GM23338 (cell line): ENCODE data around the gene PITHD1. TPM values are rescaled to one million over a fixed set of nuclear protein-coding genes. Genes with fewer than 3 reads are reported as not detected.

ENCODE experiments used
- ATAC-seq: fragments of 200-7000 bp; cut with Tn5 transposase; 3 replicates; pipeline ENCODE4 v1.9.1; 2020
- DNase-seq: peaks from one replicate; pipeline ENCODE4 v3.0.0-alpha.2; 2015; ENCODE audit warnings: low spot score
- H2AFZ ChIP-seq: fragments of 200-600 bp; sonication (generic); 2 replicates; pipeline ENCODE4 v1.8.0; 2016; ENCODE audit warnings: antibody characterized with exemption, mild to moderate bottlenecking, moderate library complexity
- H3F3A ChIP-seq: fragments of 200-600 bp; sonication (generic); replicated peaks from 2 replicates; pipeline ENCODE4 v1.8.0; 2017; ENCODE audit warnings: antibody characterized with exemption, mixed run types, low read depth
- H3K27ac ChIP-seq: fragments of 200-600 bp; sonication (generic); 2 replicates; pipeline ENCODE4 v1.6.1; 2016; ENCODE audit warnings: low read depth
- H3K27me3 ChIP-seq: fragments of 200-600 bp; sonication (generic); 2 replicates; pipeline ENCODE4 v1.8.0; 2016; ENCODE audit warnings: mild to moderate bottlenecking, mixed run types, moderate library complexity; ENCODE audit not compliant: insufficient read depth
- H3K36me3 ChIP-seq: fragments of 200-600 bp; sonication (generic); 2 replicates; pipeline ENCODE4 v1.8.0; 2016; ENCODE audit warnings: mild to moderate bottlenecking; ENCODE audit not compliant: insufficient read depth
- H3K4me1 ChIP-seq: fragments of 200-600 bp; sonication (generic); 2 replicates; pipeline ENCODE4 v1.8.0; 2016; ENCODE audit warnings: mild to moderate bottlenecking, moderate library complexity; ENCODE audit not compliant: insufficient read depth
- H3K4me2 ChIP-seq: fragments of 200-600 bp; sonication (generic); 2 replicates; pipeline ENCODE4 v1.7.1; 2017; ENCODE audit warnings: mixed run types
- H3K4me3 ChIP-seq: fragments of 200-600 bp; sonication (generic); 2 replicates; pipeline ENCODE4 v1.6.1; 2016; ENCODE audit warnings: mixed run types
- H3K79me2 ChIP-seq: fragments of 200-600 bp; sonication (generic); replicated peaks from 2 replicates; pipeline ENCODE4 v1.8.0; 2017; ENCODE audit warnings: mild to moderate bottlenecking; ENCODE audit not compliant: insufficient read depth
- H3K9me2 ChIP-seq: fragments of 200-600 bp; sonication (generic); 2 replicates; pipeline ENCODE4 v1.8.0; 2017; ENCODE audit not compliant: insufficient read depth
- H4K20me1 ChIP-seq: fragments of 200-600 bp; sonication (generic); replicated peaks from 2 replicates; pipeline ENCODE4 v1.8.0; 2017; ENCODE audit warnings: mild to moderate bottlenecking; ENCODE audit not compliant: insufficient read depth
- H3K27ac Mint-ChIP-seq: 2 replicates; pipeline ENCODE4 v1.8.0; 2020; ENCODE audit warnings: inconsistent platforms, mild to moderate bottlenecking, moderate library complexity, mixed read lengths
- H3K27me3 Mint-ChIP-seq: 3 replicates; pipeline ENCODE4 v1.8.0; 2022; ENCODE audit warnings: low read depth, mild to moderate bottlenecking, moderate library complexity, mixed read lengths, inconsistent platforms; ENCODE audit not compliant: insufficient read depth, poor library complexity
- H3K36me3 Mint-ChIP-seq: 3 replicates; pipeline ENCODE4 v1.8.0; 2021; ENCODE audit warnings: low read depth, mild to moderate bottlenecking, inconsistent platforms, moderate library complexity, mixed read lengths
- H3K4me1 Mint-ChIP-seq: 3 replicates; pipeline ENCODE4 v1.8.0; 2020; ENCODE audit warnings: mild to moderate bottlenecking, inconsistent platforms, mixed read lengths
- H3K4me3 Mint-ChIP-seq: 3 replicates; pipeline ENCODE4 v1.8.0; 2021; ENCODE audit warnings: moderate library complexity, mild to moderate bottlenecking, inconsistent platforms, mixed read lengths
- H3K9me3 Mint-ChIP-seq: 3 replicates; pipeline ENCODE4 v1.8.0; 2020; ENCODE audit warnings: moderate library complexity, mild to moderate bottlenecking, inconsistent platforms, mixed read lengths
- CREB1 ChIP-seq: fragments of 250-450 bp; sonication (Bioruptor Pico); IDR thresholded peaks from 2 replicates; pipeline ENCODE4 v1.5.0; 2020; ENCODE audit warnings: low read depth, mild to moderate bottlenecking, moderate library complexity
- CTCF ChIP-seq, 2 experiments: fragments of 200-600 bp in 1 of 2; sonication (generic) in 1 of 2; conservative IDR thresholded peaks; 2 replicates each; pipeline versions ENCODE4 v1.5.1 to v1.6.1; 2016 to 2017; ENCODE audit warnings: antibody characterized with exemption in 2 of 2, low read depth in 2 of 2, mild to moderate bottlenecking in 2 of 2, moderate library complexity in 1 of 2
- ETS1 ChIP-seq: IDR thresholded peaks from 2 replicates; pipeline ENCODE4 v1.6.1; 2016; ENCODE audit warnings: antibody characterized with exemption
- EZH2 ChIP-seq: fragments of 200-600 bp; sonication (generic); IDR thresholded peaks from one replicate; pipeline ENCODE4 v1.8.0; 2017; ENCODE audit warnings: antibody characterized with exemption, mild to moderate bottlenecking, low read depth; ENCODE audit not compliant: unreplicated experiment
- EZH2phosphoT487 ChIP-seq: fragments of 200-600 bp; sonication (generic); IDR thresholded peaks from one replicate; pipeline ENCODE4 v1.8.1; 2018; ENCODE audit warnings: antibody characterized with exemption; ENCODE audit not compliant: unreplicated experiment
- JUNB ChIP-seq: IDR thresholded peaks from one replicate; pipeline ENCODE4 v1.6.1; 2016; ENCODE audit warnings: antibody characterized with exemption; ENCODE audit not compliant: unreplicated experiment
- NANOG ChIP-seq: IDR thresholded peaks from 2 replicates; pipeline ENCODE4 v1.6.1; 2016; ENCODE audit warnings: antibody characterized with exemption, borderline replicate concordance
- POLR2AphosphoS5 ChIP-seq: IDR thresholded peaks from 2 replicates; pipeline ENCODE4 v1.6.1; 2016; ENCODE audit warnings: antibody characterized with exemption, low read depth
- REST ChIP-seq: IDR thresholded peaks from one replicate; pipeline ENCODE4 v1.6.1; 2018; ENCODE audit warnings: antibody characterized with exemption; ENCODE audit not compliant: unreplicated experiment
- STAT1 ChIP-seq: IDR thresholded peaks from one replicate; pipeline ENCODE4 v1.6.1; 2016; ENCODE audit warnings: antibody characterized with exemption; ENCODE audit not compliant: unreplicated experiment
- ZNF114 ChIP-seq: fragments of 250-450 bp; sonication (Bioruptor Pico); IDR thresholded peaks from 2 replicates; pipeline ENCODE4 v1.5.0; 2020; ENCODE audit warnings: mild to moderate bottlenecking, moderate library complexity
- ZNF331 ChIP-seq: fragments of 250-450 bp; sonication (Bioruptor Pico); IDR thresholded peaks from 2 replicates; pipeline ENCODE4 v1.5.0; 2020; ENCODE audit warnings: low read depth, mild to moderate bottlenecking, moderate library complexity
- ZNF462 ChIP-seq: fragments of 250-450 bp; sonication (Bioruptor Pico); IDR thresholded peaks from 2 replicates; pipeline ENCODE4 v1.5.0; 2020; ENCODE audit warnings: mild to moderate bottlenecking, moderate library complexity
- polyA plus RNA-seq: library from polyadenylated mRNA; unstranded; fragments of >200 nt; fragmentation: Nextera tagmentation; extraction: Ambion mirVana; gene quantifications from 2 replicates; pipeline ENCODE4 v1.2.1, GENCODE V29; 2016
- total RNA-seq: library from RNA; depleted of rRNA; stranded (reverse); fragments of >200 nt; shearing (Covaris generic); gene quantifications from 2 replicates; pipeline ENCODE4 v1.2.3, GENCODE V29; 2014

Gene PITHD1
- total and polyA plus RNA-seq, 2 experiments from 2014 or later = 52.9 to 99.0 TPM

GRCh38 chr1:23788695-23789094 is 10.5 kb downstream of the PITHD1 start:
- H3K79me2 ChIP-seq = peaks cover 21% of the 10 kb centered on the region
- Mint-ChIP-seq H3K27ac (no peak overlapping the region), H3K27me3 (peaks cover 13% of the 10 kb centered on the region), H3K4me1 (peaks cover 13% of the 10 kb centered on the region; the same call in 2 of the 3 replicates), H3K36me3 (peaks cover 44% of the 10 kb centered on the region), H3K9me3 (no peaks in the 10 kb centered on the region), H3K4me3 (no peak overlapping the region)
- H3K27me3 ChIP-seq = no peaks in the 10 kb centered on the region
- no peak for ATAC-seq
- no peaks in the 10 kb centered on the region for H3K9me2 ChIP-seq
- H4K20me1 ChIP-seq = peaks cover 2% of the 10 kb centered on the region; the same call in 1 of the 2 replicates
- no peak overlapping the region for H2AFZ ChIP-seq
- H3K36me3 ChIP-seq = peaks cover 19% of the 10 kb centered on the region
- no peak overlapping the region for H3K27ac ChIP-seq
- no peak overlapping the region for H3K4me2 ChIP-seq
- H3K4me1 ChIP-seq = peaks cover 7% of the 10 kb centered on the region; the same call in 1 of the 2 replicates
- TF ChIP-seq ETS1 (no peak), CREB1 (no peak), ZNF462 (CRISPR knock-in tag) (no peak), ZNF114 (CRISPR knock-in tag) (no peak), NANOG (no peak), JUNB (no peak), EZH2 (no peak), REST (no peak), CTCF (conservative IDR thresholded peaks at IDR 0.05; ENCODE audit: low read depth in 2 of 2) (no peak), EZH2phosphoT487 (no peak), POLR2AphosphoS5 (no peak), ZNF331 (CRISPR knock-in tag) (no peak), STAT1 (no peak)
- 0 out of 2 replicates have a peak, but pooled peaks cover 16% of the 10 kb centered on the region for H3F3A ChIP-seq
- DNase-seq = no peak
- H3K4me3 ChIP-seq = no peak overlapping the region
